ENCODE data around the gene KMT5B.
"Not testable (repeated sequence)": the region's sequence is repeated elsewhere in the genome, so short reads cannot be mapped to it uniquely, and the experiment has no call there.

DNA sequence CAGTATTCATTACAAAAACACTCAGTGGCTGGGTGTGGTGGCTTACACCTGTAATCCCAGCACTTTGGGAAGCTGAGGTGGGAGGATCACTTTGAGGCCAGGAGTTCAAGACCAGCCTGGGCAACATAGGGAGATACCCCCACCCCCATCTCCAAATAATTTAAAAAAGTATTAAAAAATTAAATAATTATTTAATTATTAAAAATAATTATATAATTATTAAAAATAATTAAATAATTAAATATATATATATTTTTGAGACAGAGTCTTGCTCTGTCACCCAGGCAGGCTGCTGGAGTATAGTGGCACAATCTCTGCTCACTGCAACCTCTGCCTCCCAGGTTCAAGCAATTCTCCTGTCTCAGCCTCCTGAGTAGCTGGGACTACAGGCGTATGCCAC, 30.8 kb upstream of the KMT5B start:
- TF ChIP-seq KDM1A (CRISPR knock-in tag; IDR thresholded peaks at IDR 0.05); ETV6 (CRISPR knock-in tag; conservative IDR thresholded peaks at IDR 0.05); SOX5 (CRISPR knock-in tag; IDR thresholded peaks at IDR 0.05; ENCODE audit: borderline replicate concordance); ZNF335 (CRISPR knock-in tag; IDR thresholded peaks at IDR 0.05); PAX8 (CRISPR knock-in tag; IDR thresholded peaks at IDR 0.05; ENCODE audit: borderline replicate concordance); SRSF4 (IDR thresholded peaks at IDR 0.05; ENCODE audit: low read depth, low read length, poor library complexity, severe bottlenecking); ZBTB21 (CRISPR knock-in tag; IDR thresholded peaks at IDR 0.05); EP300 (IDR thresholded peaks at IDR 0.05; ENCODE audit: low read depth in 2 of 2, low read length in 2 of 2); EP300 (CRISPR knock-in tag; IDR thresholded peaks at IDR 0.05; ENCODE audit: borderline replicate concordance); MIXL1 (CRISPR knock-in tag; IDR thresholded peaks at IDR 0.05); POLR2AphosphoS5 (IDR thresholded peaks at IDR 0.05; ENCODE audit: low read depth, low read length); ZNF564 (CRISPR knock-in tag; IDR thresholded peaks at IDR 0.05): not testable (repeated sequence)
- TF ChIP-seq, protein P1, sequence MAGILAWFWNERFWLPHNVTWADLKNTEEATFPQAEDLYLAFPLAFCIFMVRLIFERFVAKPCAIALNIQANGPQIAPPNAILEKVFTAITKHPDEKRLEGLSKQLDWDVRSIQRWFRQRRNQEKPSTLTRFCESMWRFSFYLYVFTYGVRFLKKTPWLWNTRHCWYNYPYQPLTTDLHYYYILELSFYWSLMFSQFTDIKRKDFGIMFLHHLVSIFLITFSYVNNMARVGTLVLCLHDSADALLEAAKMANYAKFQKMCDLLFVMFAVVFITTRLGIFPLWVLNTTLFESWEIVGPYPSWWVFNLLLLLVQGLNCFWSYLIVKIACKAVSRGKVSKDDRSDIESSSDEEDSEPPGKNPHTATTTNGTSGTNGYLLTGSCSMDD (CRISPR knock-in tag; IDR thresholded peaks at IDR 0.05): not testable (repeated sequence)

All from HepG2 (cell line).